Transverse colon (tissue), 4 donors: Measurements from ENCODE around the gene ERBB3. TPM values are rescaled to one million over a fixed set of nuclear protein-coding genes. Genes with fewer than 3 reads are reported as not detected.

Experiments used
- DNase-seq: peaks from one replicate; pipeline ENCODE4 v3.0.0-alpha.2; 2019
- H3K27ac ChIP-seq, 4 donors: fragments of 200-600 bp; sonication (generic); 2 replicates each; pipeline ENCODE4 v1.5.1; 2016 to 2018; ENCODE audit warnings: inconsistent platforms in 4 of 4
- H3K27me3 ChIP-seq: fragments of 200-600 bp; sonication (generic); 2 replicates; pipeline ENCODE4 v1.5.1; 2017; ENCODE audit warnings: inconsistent platforms
- H3K36me3 ChIP-seq, 4 donors: fragments of 200-600 bp; sonication (generic); 2 replicates each; pipeline ENCODE4 v1.5.1; 2017 to 2019; ENCODE audit warnings: inconsistent platforms in 4 of 4
- H3K4me1 ChIP-seq, 4 donors: fragments of 200-600 bp; sonication (generic); 2 replicates each; pipeline ENCODE4 v1.5.1; 2017 to 2020; ENCODE audit warnings: inconsistent platforms in 4 of 4
- H3K4me3 ChIP-seq, 4 donors: fragments of 200-600 bp; sonication (generic); 1 replicate in 1 of 4; 2 replicates in 3 of 4; pipeline versions ENCODE4 v1.5.1 to v1.6.1; 2017 to 2019; ENCODE audit warnings: inconsistent platforms in 4 of 4
- H3K9me3 ChIP-seq, 2 donors: fragments of 200-600 bp; sonication (generic); 2 replicates each; pipeline ENCODE4 v1.5.1; 2017 to 2019; ENCODE audit warnings: inconsistent platforms in 2 of 2
- CTCF ChIP-seq, 5 experiments: fragments of 200-600 bp in 3 of 5; fragments of 450-650 bp in 2 of 5; sonication (generic) in 3 of 5; IDR thresholded peaks; 1 replicate in 2 of 5; 2 replicates in 3 of 5; pipeline ENCODE4 v1.5.1; 2016 to 2017; ENCODE audit warnings: antibody characterized with exemption in 5 of 5, inconsistent platforms in 3 of 5, mild to moderate bottlenecking in 2 of 5, moderate library complexity in 1 of 5
- EP300 ChIP-seq: sonication (generic); formaldehyde crosslinking; IDR thresholded peaks from one replicate; pipeline ENCODE4 v1.6.1; 2017; ENCODE audit warnings: antibody characterized with exemption, low read depth
- POLR2A ChIP-seq: fragments of 450-650 bp; IDR thresholded peaks from one replicate; pipeline ENCODE4 v1.6.1; 2016; ENCODE audit warnings: antibody characterized with exemption, mild to moderate bottlenecking, moderate library complexity
- POLR2AphosphoS5 ChIP-seq, 3 donors: sonication (generic); formaldehyde crosslinking; IDR thresholded peaks; one replicate each; pipeline ENCODE4 v1.6.1; 2016; ENCODE audit warnings: antibody characterized with exemption in 3 of 3
- WGBS, 2 donors: methylation state at CpG; one replicate each; pipeline ENCODE4 v1.1.5; 2018; ENCODE audit warnings: low coverage in 1 of 2; 5-methylcytosine and 5-hydroxymethylcytosine counted together
- in situ Hi-C, 4 donors: fragments of 200-750 bp; cut with MboI; loops; one replicate each; pipeline versions ENCODE4 v1.15.0 to v1.15.1; 2017; ENCODE audit warnings: low sequenced_read_pairs in 3 of 4, low pct_ligation_motif_present in 1 of 4, low pct_unique_long_range_greater_than_20kb in 1 of 4
- intact Hi-C: fragments of 100-400 bp; cut with DNase I; formaldehyde crosslinking; loops from one replicate; pipeline ENCODE4 v1.15.1; 2023; ENCODE audit warnings: low total_unique reads
- total RNA-seq, 4 donors: library from RNA; depleted of rRNA; stranded (reverse); fragments of >200 nt; gene quantifications; one replicate each; pipeline ENCODE4 v1.1.0, GENCODE V29; 2016

The ERBB3 gene
- total RNA-seq, 4 donors from 2014 or later: 270 to 634 (median 340) TPM

GRCh38 chr12:56080556-56081138, 682 bp downstream of the ERBB3 start:
- Histone ChIP-seq H3K27me3 (no peaks in the 10 kb centered on the region), H3K27ac (peak overlapping the region; percentile 89 to 94 (median 90)), H3K9me3 (no peaks in the 10 kb centered on the region), H3K36me3 (no peaks in the 10 kb centered on the region), H3K4me1 (peaks cover 0 to 43% (median 22%) of the 10 kb centered on the region in 4 donors), H3K4me3 (peak overlapping the region; percentile 35 to 74 (median 64))
- in situ Hi-C loops (no loop called here), intact Hi-C loops (no loop called here)
- DNase-seq: peak; percentile 81
- peak; percentile 77 to 88 (median 84) for TF ChIP-seq POLR2AphosphoS5 (IDR thresholded peaks at IDR 0.05)
- no peak for TF ChIP-seq EP300
- TF ChIP-seq CTCF (IDR thresholded peaks at IDR 0.05): no peak
- peak; percentile 84 for TF ChIP-seq POLR2A
- 20 to 81% methylated on average over 3 to 20 of the region's 20 CpGs for WGBS, 2 donors

GRCh38 chr12:56081393-56082347, 1.7 kb downstream of the ERBB3 start:
- intact Hi-C loops (no loop called here), in situ Hi-C loops (no loop called here)
- Histone ChIP-seq H3K27ac (peak overlapping the region; percentile 89 to 94 (median 90)), H3K4me1 (peaks cover 1 to 51% (median 30%) of the 10 kb centered on the region in 4 donors), H3K4me3 (peak overlapping the region; percentile 15 to 74 (median 64)), H3K9me3 (no peaks in the 10 kb centered on the region), H3K36me3 (no peaks in the 10 kb centered on the region), H3K27me3 (no peaks in the 10 kb centered on the region)
- 25 to 33% methylated on average over 3 to 6 of the region's 6 CpGs for WGBS, 2 donors
- peak; percentile 85 for DNase-seq
- TF ChIP-seq POLR2A (peak; percentile 91), CTCF (IDR thresholded peaks at IDR 0.05) (no peak), EP300 (peak; percentile 17), POLR2AphosphoS5 (IDR thresholded peaks at IDR 0.05) (peak; percentile 73 to 93 (median 87))

- WGBS, 2 donors: 56% methylated on average over 2 of the region's 2 CpGs; no CpG with 5 or more reads in 1 of the 2 donors
- peak overlapping the region in 2 of 4 donors; percentile 63 to 65 for H3K4me3 ChIP-seq
- TF ChIP-seq POLR2A (no peak), CTCF (IDR thresholded peaks at IDR 0.05) (no peak), EP300 (no peak), POLR2AphosphoS5 (IDR thresholded peaks at IDR 0.05) (no peak)
- H3K27me3 ChIP-seq: no peaks in the 10 kb centered on the region
- no peak for DNase-seq
- H3K4me1 ChIP-seq: peaks cover 3 to 58% (median 35%) of the 10 kb centered on the region in 4 donors
- intact Hi-C loops (no loop called here), in situ Hi-C loops (no loop called here)
- H3K9me3 ChIP-seq: no peaks in the 10 kb centered on the region
- no peaks in the 10 kb centered on the region for H3K36me3 ChIP-seq
- peak overlapping the region; percentile 89 to 94 (median 90) for H3K27ac ChIP-seq
These were observed 2.4 kb downstream of the ERBB3 start for GRCh38 chr12:56082382-56082781.

GRCh38 chr12:56082967-56083366, 3.0 kb downstream of the ERBB3 start:
- DNase-seq: no peak
- TF ChIP-seq EP300 (no peak), POLR2A (no peak), CTCF (IDR thresholded peaks at IDR 0.05) (no peak)
- Histone ChIP-seq H3K9me3 (no peaks in the 10 kb centered on the region), H3K36me3 (no peaks in the 10 kb centered on the region), H3K27ac (peak overlapping the region; percentile 89 to 94 (median 90)), H3K27me3 (no peaks in the 10 kb centered on the region), H3K4me3 (peak overlapping the region in 1 of 4 donors; percentile 63), H3K4me1 (peaks cover 3 to 61% (median 36%) of the 10 kb centered on the region in 4 donors)
- intact Hi-C loops: no loop called here
- in situ Hi-C loops: no loop called here
- WGBS, 2 donors: 50 to 55% methylated on average over 1 to 2 of the region's 3 CpGs
